Measurements from ENCODE around the gene CPXM2.
A peak's percentile ranks its signal among the peaks of the same experiment; 100 is the strongest.

Gene CPXM2

GRCh38 chr10:123904834-123905409, 13.3 kb upstream of the CPXM2 start:
- no peak for DNase-seq (ENCODE audit: low spot score)

DNA sequence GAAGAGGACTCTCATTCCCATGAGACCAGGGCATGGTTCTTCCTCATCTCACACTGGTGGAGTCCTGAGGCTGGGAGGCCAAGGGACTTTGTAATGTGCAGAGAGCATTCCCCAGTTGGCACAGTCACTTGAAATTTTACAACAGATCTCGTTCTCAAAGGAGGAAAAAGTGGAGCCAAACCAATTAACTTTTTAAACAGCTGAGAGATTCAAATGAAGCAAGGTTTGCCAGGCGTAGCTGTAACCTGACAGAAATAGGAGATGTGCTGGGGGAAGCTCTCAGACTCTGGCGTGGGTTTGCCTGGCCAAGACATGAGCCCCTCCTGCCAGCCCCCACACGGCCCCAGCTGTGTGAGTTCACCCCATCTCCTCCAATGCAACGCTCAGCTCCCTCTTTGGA, 12.0 kb upstream of the CPXM2 start:
- no peak for DNase-seq (ENCODE audit: low spot score)

DNA sequence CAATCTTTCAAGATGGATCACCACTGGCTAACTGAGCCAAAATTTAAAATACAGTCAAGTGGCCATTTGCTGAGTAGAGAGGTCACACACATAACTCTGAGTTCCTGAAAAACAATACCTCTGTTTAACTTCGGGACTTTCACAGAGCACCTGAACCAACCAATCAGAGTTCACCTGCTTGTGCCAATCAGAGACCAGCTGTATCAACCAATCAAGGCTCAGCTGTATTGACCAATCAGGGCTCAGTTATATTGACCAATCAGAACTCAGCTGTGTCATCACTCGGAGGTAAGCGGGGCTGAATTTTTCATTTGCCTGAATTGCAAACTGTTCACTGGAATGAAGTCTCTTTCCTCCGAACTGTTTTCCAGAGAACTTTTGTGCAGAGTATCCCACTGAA, 10.0 kb upstream of the CPXM2 start:
- no peak for DNase-seq (ENCODE audit: low spot score)

- DNase-seq (ENCODE audit: low spot score): no peak
Measured at GRCh38 chr10:123897146-123897545, 5.5 kb upstream of the CPXM2 start.

GRCh38 chr10:123896246-123896927, 4.8 kb upstream of the CPXM2 start:
- no peak for DNase-seq (ENCODE audit: low spot score)

- DNase-seq (ENCODE audit: low spot score): no peak
Measured at GRCh38 chr10:123893651-123894050, 2.0 kb upstream of the CPXM2 start.

- peak; percentile 48 for DNase-seq (ENCODE audit: low spot score)
Measured at GRCh38 chr10:123890756-123891143, 857 bp downstream of the CPXM2 start.

DNA sequence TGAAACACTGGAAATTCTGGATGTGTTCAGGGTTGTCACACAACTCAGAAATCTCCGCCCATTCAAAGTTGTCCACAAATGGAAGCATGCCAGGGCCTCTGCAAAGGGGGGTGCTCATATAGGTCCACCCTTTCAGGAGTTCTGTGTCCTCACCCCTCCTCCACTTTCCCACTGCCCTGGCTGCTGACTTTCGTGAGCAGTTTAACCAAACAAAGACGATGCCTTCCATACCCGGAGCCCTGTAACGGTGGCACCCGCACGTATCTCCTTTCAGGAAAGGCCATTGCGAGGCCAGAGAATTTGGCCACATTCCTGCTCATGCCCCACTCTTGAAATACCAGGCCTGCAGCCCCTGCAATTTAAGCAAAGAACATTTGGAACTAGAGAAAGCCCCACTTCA, 1.4 kb downstream of the CPXM2 start:
- peak; percentile 43 for DNase-seq (ENCODE audit: low spot score)

- no peak for DNase-seq (ENCODE audit: low spot score)
Measured at GRCh38 chr10:123889821-123890220, 1.8 kb downstream of the CPXM2 start.

- no peak for DNase-seq (ENCODE audit: low spot score)
Measured at GRCh38 chr10:123888751-123889150, 2.9 kb downstream of the CPXM2 start.

- no peak for DNase-seq (ENCODE audit: low spot score)
Measured at GRCh38 chr10:123888256-123888655, 3.4 kb downstream of the CPXM2 start.

- no peak for DNase-seq (ENCODE audit: low spot score)
Measured at GRCh38 chr10:123886292-123886691, 5.3 kb downstream of the CPXM2 start.

- DNase-seq (ENCODE audit: low spot score): no peak
Measured at GRCh38 chr10:123885406-123886170, 6.0 kb downstream of the CPXM2 start.

DNA sequence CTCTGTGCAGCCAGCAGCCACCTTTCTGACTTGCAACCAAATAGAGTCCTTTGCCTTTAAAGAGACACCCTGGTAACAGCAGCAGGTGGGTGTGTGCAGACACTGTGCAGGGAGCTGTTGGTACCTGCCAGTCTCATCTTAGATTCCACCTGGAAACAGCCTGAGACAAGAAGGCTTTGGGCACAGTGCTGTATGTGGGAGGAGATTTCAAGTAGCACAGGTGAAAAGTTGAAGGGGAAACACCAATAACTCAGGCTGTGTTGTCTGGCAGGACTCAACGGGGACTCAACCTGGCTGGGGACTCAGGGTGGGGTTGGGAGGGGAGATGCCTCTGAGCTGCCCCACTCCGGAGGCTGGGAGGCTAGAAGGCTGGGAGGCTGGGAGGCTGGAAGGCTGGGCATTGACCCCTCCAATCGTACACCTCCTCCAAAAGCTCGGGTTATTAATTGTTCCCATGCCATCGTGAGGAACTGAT, 6.7 kb downstream of the CPXM2 start:
- DNase-seq (ENCODE audit: low spot score): no peak

DNA sequence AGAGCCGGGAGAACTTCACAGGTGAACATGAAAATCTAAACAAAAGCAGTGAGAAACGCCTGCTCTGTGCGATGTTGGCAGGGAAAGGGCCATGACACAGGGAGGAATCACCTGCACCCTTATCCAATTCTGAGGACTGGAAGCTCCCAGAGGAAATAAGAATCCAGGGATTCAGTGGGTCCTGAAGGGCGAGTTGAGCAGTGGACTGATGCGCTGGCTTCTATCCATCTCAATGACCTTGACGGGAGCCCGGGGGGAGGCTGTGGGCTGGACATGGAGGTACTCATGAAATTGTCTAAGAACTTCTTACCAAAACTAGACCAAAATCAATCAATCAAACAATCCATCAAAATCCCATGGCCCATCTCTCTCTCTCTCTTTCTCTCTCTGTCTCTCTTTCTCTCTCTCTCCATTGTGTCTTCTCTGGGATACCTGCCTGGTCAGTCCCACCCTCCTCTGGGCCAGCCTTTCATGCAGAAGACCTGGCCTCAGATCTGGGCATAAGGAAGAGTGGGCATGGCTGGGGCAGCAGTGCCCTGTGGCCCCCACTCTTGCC, 7.2 kb downstream of the CPXM2 start:
- DNase-seq (ENCODE audit: low spot score): no peak

DNA sequence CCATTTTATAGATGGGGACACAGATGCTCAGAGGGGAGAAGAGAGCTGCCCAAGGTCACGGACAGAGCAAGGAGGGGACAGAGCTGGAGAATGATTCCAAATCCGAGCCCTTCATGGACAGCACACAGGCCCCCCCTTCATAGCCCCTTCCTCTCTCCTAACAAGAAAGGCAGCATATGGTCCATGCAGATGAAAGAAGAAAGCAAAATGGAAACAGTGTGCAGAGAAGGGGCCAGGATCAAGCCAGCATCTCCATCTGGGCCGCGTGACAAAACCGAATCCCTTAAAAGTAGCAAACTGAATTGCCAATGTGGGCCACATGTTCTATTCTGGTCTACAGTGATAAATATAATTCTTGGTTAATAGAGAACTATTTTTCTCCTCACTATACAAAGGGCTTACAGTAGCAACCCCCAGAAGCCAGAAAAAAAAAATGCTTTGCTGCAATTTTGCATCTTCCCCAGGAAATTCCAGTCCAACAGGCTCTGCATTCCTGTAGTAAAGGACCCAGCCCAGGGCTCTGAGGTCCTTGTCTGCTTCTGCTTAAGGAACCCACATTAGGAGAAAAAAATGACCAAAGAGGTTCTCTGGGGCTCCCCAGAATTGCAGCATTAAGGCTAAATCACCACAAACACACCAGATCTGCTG, 7.8 kb downstream of the CPXM2 start:
- no peak for DNase-seq (ENCODE audit: low spot score)

GRCh38 chr10:123882681-123883445, 8.7 kb downstream of the CPXM2 start:
- DNase-seq (ENCODE audit: low spot score): no peak

GRCh38 chr10:123882177-123882576, 9.4 kb downstream of the CPXM2 start:
- no peak for DNase-seq (ENCODE audit: low spot score)

DNA sequence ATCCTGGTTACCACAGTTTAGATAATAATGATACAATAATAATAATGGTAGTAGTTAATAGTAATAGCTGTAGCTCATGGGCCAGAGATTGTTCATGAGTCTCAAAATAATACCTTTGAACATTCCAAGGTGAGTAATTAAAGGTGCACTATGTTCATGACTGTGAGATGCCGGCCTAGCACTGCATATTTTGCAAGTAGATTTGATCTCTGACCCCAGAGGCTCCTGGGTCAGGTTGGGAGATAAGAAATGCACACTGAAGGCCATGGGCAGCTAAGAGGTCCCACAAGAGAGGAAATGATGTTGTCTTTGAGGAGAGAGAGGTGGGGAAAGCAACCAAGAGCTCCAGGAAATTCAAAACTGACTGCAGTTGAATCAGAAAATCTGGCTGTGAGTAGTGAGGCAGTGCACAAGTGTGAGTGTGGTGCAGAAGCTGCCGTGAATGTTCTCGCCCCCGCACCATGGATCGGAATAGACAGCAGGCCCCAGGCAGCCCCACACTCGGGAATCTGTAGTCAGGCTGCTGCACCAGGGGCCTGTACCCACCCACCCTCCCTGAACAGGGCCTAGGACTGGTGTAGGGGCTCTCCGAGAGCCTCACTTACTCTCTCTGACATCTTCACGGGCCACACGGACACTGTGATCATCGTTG, 11.9 kb downstream of the CPXM2 start:
- DNase-seq (ENCODE audit: low spot score): no peak

DNA sequence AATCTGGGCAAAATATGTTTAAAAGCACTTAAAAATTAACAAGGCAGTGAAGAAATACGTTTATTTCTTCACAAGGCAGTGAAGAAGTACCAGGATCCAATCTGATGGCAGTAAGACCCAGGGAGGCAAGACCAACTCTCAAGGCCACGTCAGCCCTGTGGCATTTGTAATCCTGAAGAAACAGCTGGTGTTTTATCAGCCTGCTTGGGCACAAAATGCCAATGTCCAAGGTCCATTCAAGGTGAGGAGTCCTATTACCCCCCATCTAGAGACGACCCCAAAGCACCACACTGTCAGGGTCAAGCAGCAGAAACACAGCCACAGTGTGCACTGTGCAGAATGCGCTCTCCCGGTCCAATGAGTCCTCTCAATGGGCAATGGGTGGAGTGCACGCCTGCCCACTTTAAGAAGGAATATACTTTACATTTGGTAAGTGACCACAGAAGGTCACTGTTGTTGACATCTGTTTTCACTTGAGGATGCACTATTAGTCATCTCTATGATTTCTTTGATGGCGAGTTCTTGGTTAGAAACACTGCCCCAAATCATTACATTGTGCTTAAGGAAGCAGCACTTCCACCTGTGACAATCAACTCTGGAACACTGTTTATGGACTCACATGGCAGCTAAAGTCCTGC, 12.8 kb downstream of the CPXM2 start:
- DNase-seq (ENCODE audit: low spot score): peak; percentile 40

DNA sequence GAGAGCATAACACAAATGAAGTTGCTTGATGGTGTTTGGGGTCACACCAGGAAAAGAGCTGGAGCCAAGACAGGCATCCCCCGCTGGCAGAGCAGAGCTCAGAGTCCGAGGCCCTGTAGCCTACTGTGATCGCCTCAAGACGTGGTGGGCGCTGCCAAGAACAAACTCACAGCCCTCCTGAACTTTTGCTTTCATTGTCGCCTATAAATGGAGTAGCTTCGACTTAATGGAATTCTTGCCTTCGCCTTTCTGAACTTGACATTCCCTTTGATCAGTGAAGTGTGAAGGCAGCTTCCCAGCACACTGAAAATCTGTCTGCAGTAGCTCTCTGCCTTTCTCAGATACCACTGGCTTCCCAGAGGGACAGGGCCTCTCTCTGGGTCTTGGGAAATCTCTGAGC, 21.3 kb downstream of the CPXM2 start:
- no peak for DNase-seq (ENCODE audit: low spot score)
